ENCODE results near the gene SYNE2.
"Not testable (repeated sequence)": the region's sequence is repeated elsewhere in the genome, so short reads cannot be mapped to it uniquely, and the experiment has no call there.

SYNE2 gene

GRCh38 chr14:64201921-64202545 is 349.2 kb downstream of the SYNE2 start:
- no peak for DNase-seq

GRCh38 chr14:64202716-64203115 is 349.9 kb downstream of the SYNE2 start:
- DNase-seq, result no peak

GRCh38 chr14:64203366-64204006 is 350.7 kb downstream of the SYNE2 start:
- DNase-seq, result no peak

- no peak for DNase-seq
Observed at GRCh38 chr14:64208261-64208660, 355.5 kb downstream of the SYNE2 start.

GRCh38 chr14:64208981-64209380 is 356.2 kb downstream of the SYNE2 start:
- no peak for DNase-seq

GRCh38 chr14:64209444-64210131 is 356.8 kb downstream of the SYNE2 start:
- no peak for DNase-seq

- no peak for DNase-seq
Observed at GRCh38 chr14:64210216-64210615, 357.4 kb downstream of the SYNE2 start.

- not testable (repeated sequence) for DNase-seq
Observed at GRCh38 chr14:64210912-64211311, 358.1 kb downstream of the SYNE2 start.

- DNase-seq, result no peak
Observed at GRCh38 chr14:64212666-64213065, 359.9 kb downstream of the SYNE2 start.

- DNase-seq, result no peak
Observed at GRCh38 chr14:64213086-64213485, 360.3 kb downstream of the SYNE2 start.

- no peak for DNase-seq
Observed at GRCh38 chr14:64213853-64214570, 361.2 kb downstream of the SYNE2 start.

GRCh38 chr14:64215274-64215673 is 362.5 kb downstream of the SYNE2 start:
- DNase-seq, result no peak

- no peak for DNase-seq
Observed at GRCh38 chr14:64215978-64216377, 363.2 kb downstream of the SYNE2 start.

GRCh38 chr14:64217308-64217707 is 364.5 kb downstream of the SYNE2 start:
- no peak for DNase-seq

- DNase-seq, result no peak
Observed at GRCh38 chr14:64217834-64218233, 365.0 kb downstream of the SYNE2 start.

GRCh38 chr14:64218344-64219240 is 365.8 kb downstream of the SYNE2 start:
- no peak for DNase-seq

GRCh38 chr14:64220056-64220455 is 367.3 kb downstream of the SYNE2 start:
- DNase-seq, result no peak

- no peak for DNase-seq
Observed at GRCh38 chr14:64220466-64220865, 367.7 kb downstream of the SYNE2 start.

GRCh38 chr14:64221391-64222003 is 368.7 kb downstream of the SYNE2 start:
- no peak for DNase-seq

GRCh38 chr14:64225151-64225757 is 372.4 kb downstream of the SYNE2 start:
- no peak for DNase-seq

GRCh38 chr14:64227856-64228255 is 375.1 kb downstream of the SYNE2 start:
- DNase-seq, result no peak

- DNase-seq, result no peak
Observed at GRCh38 chr14:64229489-64229888, 376.7 kb downstream of the SYNE2 start.
